Measurements from ENCODE around the gene MTA3.
A peak's percentile ranks its signal among the peaks of the same experiment; 100 is the strongest.
"Not testable (repeated sequence)": the region's sequence is repeated elsewhere in the genome, so short reads cannot be mapped to it uniquely, and the experiment has no call there.

MTA3 gene

DNA sequence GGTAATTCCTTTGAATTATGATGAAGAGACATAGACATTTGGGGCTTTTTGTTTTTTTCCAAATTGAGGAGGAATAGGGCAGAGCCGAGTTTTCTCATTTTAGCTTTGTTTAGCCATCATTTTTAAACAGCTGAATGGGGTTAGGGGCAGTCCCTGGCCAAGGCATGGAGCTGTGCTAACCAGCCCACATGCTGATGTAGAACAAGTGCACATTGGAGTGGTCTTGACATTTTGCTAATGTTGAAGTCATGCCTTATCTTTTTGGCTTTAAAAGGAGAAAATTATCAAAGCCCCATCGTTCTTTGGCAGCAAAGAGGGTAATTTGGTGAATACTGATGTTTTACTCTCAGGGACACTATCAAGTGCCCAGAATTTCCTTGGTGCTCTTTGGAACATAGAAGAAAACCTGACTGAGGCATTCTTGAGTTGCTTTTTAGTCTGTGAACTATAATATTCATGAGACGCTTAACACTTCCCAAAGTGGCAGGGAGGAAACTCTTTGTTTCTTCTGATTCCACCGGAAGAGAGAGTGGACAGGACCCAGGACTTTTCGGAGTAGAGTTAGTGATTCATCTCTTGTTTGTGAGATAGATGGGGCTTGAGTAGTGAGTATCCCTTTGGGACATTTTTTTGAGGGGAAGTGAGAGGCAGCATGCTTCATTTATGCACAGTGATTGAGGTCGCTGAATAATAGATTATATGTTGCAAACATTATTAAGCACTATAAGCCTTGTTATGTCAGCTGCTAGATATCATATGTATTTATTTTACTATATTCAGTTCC, 45.0 kb downstream of the MTA3 start:
- DNase-seq (ENCODE audit: low spot score) = no peak

DNA sequence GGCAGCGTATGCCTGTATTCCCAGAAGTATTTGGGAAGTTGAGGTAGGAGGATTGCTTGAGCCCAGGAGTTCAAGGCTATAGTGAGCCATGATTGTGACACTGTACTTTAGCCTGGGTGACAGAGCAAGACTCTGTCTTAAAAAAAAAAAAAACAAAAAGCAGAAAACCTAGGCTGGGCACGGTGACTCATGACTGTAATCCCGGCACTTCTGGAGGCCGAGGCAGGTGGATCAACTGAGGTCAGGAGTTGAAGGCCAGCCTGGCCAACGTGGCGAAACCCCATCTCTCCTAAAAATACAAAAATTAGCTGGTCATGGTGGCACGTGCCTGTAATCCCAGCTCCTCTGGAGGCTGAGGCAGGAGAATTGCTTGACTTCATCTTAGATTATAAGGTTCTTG, 46.4 kb downstream of the MTA3 start:
- DNase-seq (ENCODE audit: low spot score) = no peak

DNA sequence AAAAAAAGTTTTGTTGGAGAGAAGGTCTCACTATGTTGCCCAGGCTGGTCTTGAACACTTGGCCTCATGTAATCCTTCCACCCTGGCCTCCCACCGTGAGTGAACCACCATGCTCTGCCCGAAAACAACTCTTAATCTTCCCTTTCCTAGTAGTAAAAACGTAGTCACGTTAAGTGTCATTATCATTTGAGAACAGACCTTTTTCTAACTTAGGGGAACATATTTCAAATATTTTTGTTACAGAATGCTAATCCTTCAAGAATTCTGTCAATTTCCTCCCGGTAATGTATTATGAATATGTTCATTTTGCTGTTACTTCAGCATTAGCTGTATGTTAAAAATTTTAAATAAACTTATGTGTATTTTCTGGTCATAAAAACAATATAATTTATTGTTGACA, 49.7 kb downstream of the MTA3 start:
- DNase-seq (ENCODE audit: low spot score) = no peak

DNA sequence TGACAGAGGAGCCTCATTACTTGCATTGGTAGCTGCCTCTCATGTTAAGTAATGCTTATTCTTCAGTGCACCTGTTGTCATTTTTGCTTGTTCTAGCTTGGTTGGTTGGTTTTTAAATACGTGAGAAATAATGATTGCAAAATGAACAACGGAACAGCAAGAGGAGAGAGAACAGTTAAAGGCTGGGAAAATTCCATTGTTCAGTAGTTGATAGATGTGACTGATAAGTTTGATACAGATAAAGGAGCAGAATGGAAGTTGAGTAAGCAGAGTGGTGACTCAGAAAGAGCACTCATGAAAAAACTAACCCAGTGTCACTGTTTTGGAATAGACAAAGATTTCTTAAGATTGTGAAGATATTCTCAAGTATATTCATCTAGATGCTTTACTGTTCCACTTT, 50.5 kb downstream of the MTA3 start:
- DNase-seq (ENCODE audit: low spot score) = no peak

DNA sequence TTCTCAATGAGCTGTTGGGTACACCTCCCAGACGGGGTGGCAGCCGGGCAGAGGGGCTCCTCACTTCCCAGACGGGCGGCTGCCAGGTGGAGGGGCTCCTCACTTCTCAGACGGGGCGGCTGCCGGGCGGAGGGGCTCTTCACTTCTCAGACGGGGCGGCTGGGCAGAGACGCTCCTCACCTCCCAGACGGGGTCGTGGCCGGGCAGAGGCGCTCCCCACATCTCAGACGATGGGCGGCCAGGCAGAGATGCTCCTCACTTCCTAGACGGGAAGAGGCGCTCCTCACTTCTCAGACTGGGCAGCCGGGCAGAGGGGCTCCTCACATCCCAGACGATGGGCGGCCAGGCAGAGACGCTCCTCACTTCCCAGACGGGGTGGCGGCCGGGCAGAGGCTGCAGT, 53.2 kb downstream of the MTA3 start:
- not testable (repeated sequence) for DNase-seq (ENCODE audit: low spot score)

DNA sequence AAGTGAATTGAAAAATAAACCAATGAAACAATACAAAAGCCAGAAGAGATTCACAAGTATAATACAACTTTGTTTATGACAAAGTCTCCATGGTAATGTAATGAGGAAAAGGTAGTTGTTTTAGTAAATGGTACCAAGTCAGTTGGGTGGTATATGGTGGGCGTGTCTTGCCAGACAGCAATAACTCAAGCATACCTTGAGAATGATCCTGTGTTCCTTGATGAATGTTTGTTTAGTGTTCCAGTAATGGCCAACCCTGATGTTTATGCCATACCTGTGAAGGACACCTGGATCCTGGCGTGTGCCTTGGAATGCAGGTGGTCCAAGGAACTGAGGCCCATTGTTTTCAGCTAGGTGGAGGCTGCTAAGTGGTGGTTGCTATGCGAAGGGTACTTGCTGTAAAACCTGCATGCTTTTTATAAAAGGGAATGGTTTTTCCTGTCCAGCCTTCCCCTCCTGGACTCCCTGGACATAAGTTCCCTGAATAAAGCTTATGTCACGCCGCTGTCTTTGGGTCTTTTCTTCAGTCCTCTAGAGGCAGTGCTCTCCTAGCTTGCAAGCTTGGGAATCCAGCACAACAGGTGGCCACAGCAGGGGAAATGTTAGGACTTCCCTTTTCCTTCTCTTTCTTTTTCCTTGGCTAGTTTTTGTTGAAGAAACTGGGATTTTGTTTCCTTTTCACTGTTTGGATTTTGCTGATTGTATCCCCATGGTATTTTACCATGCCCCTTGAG, 54.7 kb downstream of the MTA3 start:
- no peak for DNase-seq (ENCODE audit: low spot score)

GRCh38 chr2:42624047-42624446, 55.6 kb downstream of the MTA3 start:
- no peak for DNase-seq (ENCODE audit: low spot score)

- DNase-seq (ENCODE audit: low spot score) = not testable (repeated sequence)
Observed at GRCh38 chr2:42628024-42628423, 59.6 kb downstream of the MTA3 start.

GRCh38 chr2:42636934-42637333, 68.5 kb downstream of the MTA3 start:
- DNase-seq (ENCODE audit: low spot score) = no peak

- no peak for DNase-seq (ENCODE audit: low spot score)
Observed at GRCh38 chr2:42638080-42638784, 69.8 kb downstream of the MTA3 start.

DNA sequence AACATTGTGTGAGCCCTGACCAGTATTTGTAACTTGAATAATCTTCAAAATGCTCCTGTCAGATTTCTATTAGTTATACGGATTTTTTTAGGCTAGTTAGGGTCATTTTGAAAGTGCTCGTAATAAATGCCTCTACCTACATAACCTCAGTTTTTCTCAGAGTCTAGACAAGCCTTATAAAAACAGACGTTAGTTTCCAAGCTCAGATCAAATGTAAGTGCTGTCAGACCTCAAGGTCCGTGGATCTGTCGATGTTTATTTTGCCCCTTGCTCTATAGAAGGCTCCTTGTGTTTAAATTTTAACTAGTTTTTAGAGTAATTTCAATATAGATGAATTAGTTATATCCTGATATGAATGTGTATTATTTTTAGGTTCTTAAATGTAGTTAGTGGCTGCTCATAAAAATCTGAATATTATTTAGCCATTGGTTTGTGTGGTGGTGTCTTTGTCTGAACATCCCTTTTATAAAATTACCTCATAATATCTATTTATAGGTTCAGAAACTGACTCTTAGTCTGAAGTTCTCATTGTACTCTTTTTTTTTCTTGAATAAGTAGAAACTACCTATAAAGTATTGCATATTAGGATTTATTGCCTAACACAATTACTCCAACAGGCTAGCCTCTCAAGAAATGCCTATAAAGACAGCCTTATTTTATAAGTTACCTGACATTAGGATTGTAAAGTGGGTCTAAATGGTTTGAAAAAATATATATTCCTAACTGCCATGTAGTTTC, 71.1 kb downstream of the MTA3 start:
- DNase-seq (ENCODE audit: low spot score) = no peak

DNA sequence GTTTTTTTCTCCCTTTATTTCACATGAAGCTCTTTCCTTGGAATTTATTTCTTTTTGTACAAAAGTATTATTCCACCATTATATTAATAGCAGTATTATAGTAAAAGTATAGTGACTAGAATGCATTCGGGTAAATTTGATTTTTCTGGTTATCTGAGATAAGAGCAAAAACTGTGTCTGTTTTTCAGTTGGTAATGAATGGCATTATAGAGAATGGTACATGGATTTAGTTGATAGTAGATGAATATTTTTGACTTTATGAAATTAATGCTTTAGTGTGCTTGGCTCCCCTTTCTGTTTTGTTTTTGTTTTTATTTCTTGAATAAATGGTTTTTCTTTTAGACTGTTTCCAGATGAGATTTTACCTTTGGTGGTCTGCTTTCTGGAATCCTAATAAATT, 71.8 kb downstream of the MTA3 start:
- no peak for DNase-seq (ENCODE audit: low spot score)

DNA sequence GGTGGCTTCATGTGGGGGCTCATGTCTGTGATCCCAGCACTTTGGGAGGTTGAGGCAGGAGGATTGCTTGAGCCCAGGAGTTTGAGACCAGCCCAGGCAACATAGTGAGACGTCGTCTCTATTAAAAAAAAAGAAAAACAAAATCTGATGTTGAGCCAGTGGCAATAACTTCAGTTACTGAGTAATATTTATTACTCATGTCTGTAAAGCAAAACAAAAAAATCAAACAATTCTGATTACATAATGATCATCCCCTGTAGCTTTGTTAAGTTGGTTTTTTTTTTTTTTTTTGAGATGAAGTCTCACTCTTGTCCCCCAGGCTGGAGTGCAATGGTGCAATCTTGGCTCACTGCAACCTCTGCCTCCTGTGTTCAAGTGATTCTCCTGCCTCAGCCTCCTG, 73.9 kb downstream of the MTA3 start:
- not testable (repeated sequence) for DNase-seq (ENCODE audit: low spot score)

GRCh38 chr2:42645551-42645950, 77.1 kb downstream of the MTA3 start:
- no peak for DNase-seq (ENCODE audit: low spot score)

DNA sequence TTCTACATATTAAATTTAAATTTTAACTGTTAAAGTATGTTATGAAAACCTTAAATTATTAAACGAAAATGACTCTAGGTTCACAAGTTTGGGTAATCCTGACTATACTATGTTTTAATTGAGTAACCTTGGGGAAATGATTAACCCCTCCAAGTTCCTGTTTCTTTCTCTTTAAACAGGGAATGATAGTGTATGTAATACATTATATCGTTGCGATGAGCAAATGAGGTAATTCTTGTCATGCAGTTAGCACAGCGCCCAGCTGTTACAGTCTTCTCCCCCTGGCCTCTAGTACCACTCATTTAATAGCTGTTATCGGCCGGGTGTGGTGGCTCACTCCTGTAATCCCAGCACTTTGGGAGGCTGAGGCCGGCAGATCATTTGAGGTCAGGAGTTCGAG, 80.4 kb downstream of the MTA3 start:
- no peak for DNase-seq (ENCODE audit: low spot score)

- no peak for DNase-seq (ENCODE audit: low spot score)
Observed at GRCh38 chr2:42651057-42651456, 82.6 kb downstream of the MTA3 start.

DNA sequence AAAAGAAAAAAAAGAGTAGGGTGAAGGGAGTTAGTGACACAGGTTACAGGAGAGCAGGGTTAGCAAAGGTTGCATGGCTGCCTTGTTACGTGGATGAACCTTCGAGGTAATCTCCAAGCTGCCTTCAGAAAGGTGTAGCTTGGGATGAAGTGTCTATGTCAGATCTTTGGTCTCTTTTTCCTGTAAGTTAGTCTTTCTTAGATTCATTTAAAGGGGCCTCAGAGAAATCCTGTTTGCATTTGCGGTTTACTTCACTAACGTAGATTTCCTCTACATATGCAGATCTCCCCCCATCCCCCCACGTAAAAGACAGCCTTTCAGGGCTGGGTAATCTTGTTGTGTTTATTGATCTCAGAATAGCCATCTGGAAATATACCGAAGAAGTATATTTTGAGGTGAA, 83.7 kb downstream of the MTA3 start:
- no peak for DNase-seq (ENCODE audit: low spot score)

- DNase-seq (ENCODE audit: low spot score) = no peak
Observed at GRCh38 chr2:42653039-42653438, 84.6 kb downstream of the MTA3 start.

- no peak for DNase-seq (ENCODE audit: low spot score)
Observed at GRCh38 chr2:42653908-42654445, 85.5 kb downstream of the MTA3 start.

GRCh38 chr2:42658306-42658705, 89.9 kb downstream of the MTA3 start:
- DNase-seq (ENCODE audit: low spot score) = no peak

- DNase-seq (ENCODE audit: low spot score) = peak; percentile 39
Observed at GRCh38 chr2:42659609-42660008, 91.2 kb downstream of the MTA3 start.

Measured in globus pallidus (tissue), 1 donor.